Measurements from ENCODE around the gene OTOS. TPM values are rescaled to one million over a fixed set of nuclear protein-coding genes. Genes with fewer than 3 reads are reported as not detected.
A peak's percentile ranks its signal among the peaks of the same experiment; 100 is the strongest.

OTOS gene
- total RNA-seq, 2 experiments from 2014 or later, result not detected

GRCh38 chr2:240140920-240141319 lies 462 bp upstream of the OTOS start:
- Mint-ChIP-seq H3K4me1 (ENCODE audit: low read depth) (peaks cover 12% of the 10 kb centered on the region), H3K4me3 (peak overlapping the region; percentile 11), H3K36me3 (ENCODE audit: low read depth) (peaks cover 5% of the 10 kb centered on the region), H3K27ac (no peak overlapping the region), H3K27me3 (peaks cover 4% of the 10 kb centered on the region), H3K9me3 (no peaks in the 10 kb centered on the region)
- H3K9me3 ChIP-seq (ENCODE audit: control insufficient read depth in 1 of 2, insufficient read depth in 1 of 2, low read length in 2 of 2), result no peaks in the 10 kb centered on the region
- H3K4me3 ChIP-seq (ENCODE audit: low read length), result no peak overlapping the region
- H3K27ac ChIP-seq (ENCODE audit: low read depth in 1 of 2, low read length in 2 of 2), result no peak overlapping the region
- DNase-seq (peak in 1 of 14 experiments; percentile 5), ATAC-seq (ENCODE audit: poor library complexity) (no peak)
- ChIA-PET CTCF (no interaction called here), POLR2A (no interaction called here)
- H3K36me3 ChIP-seq (ENCODE audit: insufficient read depth, low read length), result no peaks in the 10 kb centered on the region
- TF ChIP-seq CTCF (IDR thresholded peaks at IDR 0.05), result no peak
- peaks cover 6% of the 10 kb centered on the region in 2 experiments for H3K27me3 ChIP-seq (ENCODE audit: control insufficient read depth in 1 of 2, insufficient read depth in 2 of 2, low read length in 2 of 2)
- intact Hi-C loops (cut with DNase I, micrococcal nuclease), result loop anchor here (5.0 to 10.0 kb wide), 4 partner anchors 206 to 1776 kb away; no protein-coding TSS in a partner anchor
- H3K4me1 ChIP-seq (ENCODE audit: insufficient read depth, low read length), result peaks cover 23% of the 10 kb centered on the region

- Mint-ChIP-seq H3K9me3 (no peaks in the 10 kb centered on the region), H3K27me3 (peaks cover 4% of the 10 kb centered on the region), H3K4me1 (ENCODE audit: low read depth) (peaks cover 23% of the 10 kb centered on the region), H3K36me3 (ENCODE audit: low read depth) (peaks cover 14% of the 10 kb centered on the region), H3K4me3 (no peak overlapping the region), H3K27ac (no peak overlapping the region)
- Histone ChIP-seq H3K9me3 (ENCODE audit: control insufficient read depth in 1 of 2, insufficient read depth in 1 of 2, low read length in 2 of 2) (no peaks in the 10 kb centered on the region), H3K4me3 (ENCODE audit: low read length) (no peak overlapping the region), H3K27me3 (ENCODE audit: control insufficient read depth in 1 of 2, insufficient read depth in 2 of 2, low read length in 2 of 2) (peaks cover 6% of the 10 kb centered on the region in 2 experiments), H3K27ac (ENCODE audit: low read depth in 1 of 2, low read length in 2 of 2) (no peak overlapping the region), H3K4me1 (ENCODE audit: insufficient read depth, low read length) (peaks cover 33% of the 10 kb centered on the region), H3K36me3 (ENCODE audit: insufficient read depth, low read length) (no peaks in the 10 kb centered on the region)
- CTCF ChIA-PET, result no interaction called here
- no peak for TF ChIP-seq CTCF (IDR thresholded peaks at IDR 0.05)
- DNase-seq (no peak), ATAC-seq (ENCODE audit: poor library complexity) (no peak)
- intact Hi-C loops (cut with DNase I, micrococcal nuclease), result loop anchor here (5.0 to 10.0 kb wide), 7 partner anchors 205 to 1775 kb away; partner anchors contain the start of genes ASB1 (in 1 of the 2), DUSP28 (in 1 of the 2), HDAC4 (in 1 of the 2) and RNPEPL1 (in 1 of the 2)
- POLR2A ChIA-PET, result no interaction called here
Observed at GRCh38 chr2:240139666-240140393, 628 bp downstream of the OTOS start.

- H3K27ac ChIP-seq (ENCODE audit: low read depth in 1 of 2, low read length in 2 of 2), result no peak overlapping the region
- H3K4me3 ChIP-seq (ENCODE audit: low read length), result no peak overlapping the region
- POLR2A ChIA-PET, result no interaction called here
- intact Hi-C loops (cut with DNase I, micrococcal nuclease), result loop anchor here in 1 of 2 experiments (5.0 to 10.0 kb wide), 3 partner anchors 426 to 1714 kb away; partner anchors contain the start of genes ASB1, DUSP28, HDAC4 and RNPEPL1
- peaks cover 6% of the 10 kb centered on the region in 2 experiments for H3K27me3 ChIP-seq (ENCODE audit: control insufficient read depth in 1 of 2, insufficient read depth in 2 of 2, low read length in 2 of 2)
- Mint-ChIP-seq H3K4me1 (ENCODE audit: low read depth) (peaks cover 29% of the 10 kb centered on the region), H3K27me3 (peaks cover 4% of the 10 kb centered on the region), H3K4me3 (no peak overlapping the region), H3K27ac (no peak overlapping the region), H3K9me3 (no peaks in the 10 kb centered on the region), H3K36me3 (ENCODE audit: low read depth) (peaks cover 22% of the 10 kb centered on the region)
- no peaks in the 10 kb centered on the region for H3K9me3 ChIP-seq (ENCODE audit: control insufficient read depth in 1 of 2, insufficient read depth in 1 of 2, low read length in 2 of 2)
- H3K4me1 ChIP-seq (ENCODE audit: insufficient read depth, low read length), result peaks cover 40% of the 10 kb centered on the region
- peak in 1 of 14 experiments; percentile 29 for DNase-seq
- no peak for ATAC-seq (ENCODE audit: poor library complexity)
- no peaks in the 10 kb centered on the region for H3K36me3 ChIP-seq (ENCODE audit: insufficient read depth, low read length)
- no peak for TF ChIP-seq CTCF (IDR thresholded peaks at IDR 0.05)
- CTCF ChIA-PET, result no interaction called here
Observed at GRCh38 chr2:240139011-240139441, 1.4 kb downstream of the OTOS start.
